GM23338 (cell line): ENCODE measurements around the gene ARID1B.

Experiments used
- CREB1 ChIP-seq: fragments of 250-450 bp; sonication (Bioruptor Pico); IDR thresholded peaks from 2 replicates; pipeline ENCODE4 v1.5.0; 2020; ENCODE audit warnings: low read depth, mild to moderate bottlenecking, moderate library complexity
- CTCF ChIP-seq, 2 experiments: fragments of 200-600 bp in 1 of 2; sonication (generic) in 1 of 2; conservative IDR thresholded peaks; 2 replicates each; pipeline versions ENCODE4 v1.5.1 to v1.6.1; 2016 to 2017; ENCODE audit warnings: antibody characterized with exemption in 2 of 2, low read depth in 2 of 2, mild to moderate bottlenecking in 2 of 2, moderate library complexity in 1 of 2
- ETS1 ChIP-seq: IDR thresholded peaks from 2 replicates; pipeline ENCODE4 v1.6.1; 2016; ENCODE audit warnings: antibody characterized with exemption
- EZH2 ChIP-seq: fragments of 200-600 bp; sonication (generic); IDR thresholded peaks from one replicate; pipeline ENCODE4 v1.8.0; 2017; ENCODE audit warnings: antibody characterized with exemption, mild to moderate bottlenecking, low read depth; ENCODE audit not compliant: unreplicated experiment
- EZH2phosphoT487 ChIP-seq: fragments of 200-600 bp; sonication (generic); IDR thresholded peaks from one replicate; pipeline ENCODE4 v1.8.1; 2018; ENCODE audit warnings: antibody characterized with exemption; ENCODE audit not compliant: unreplicated experiment
- JUNB ChIP-seq: IDR thresholded peaks from one replicate; pipeline ENCODE4 v1.6.1; 2016; ENCODE audit warnings: antibody characterized with exemption; ENCODE audit not compliant: unreplicated experiment
- NANOG ChIP-seq: IDR thresholded peaks from 2 replicates; pipeline ENCODE4 v1.6.1; 2016; ENCODE audit warnings: antibody characterized with exemption, borderline replicate concordance
- POLR2AphosphoS5 ChIP-seq: IDR thresholded peaks from 2 replicates; pipeline ENCODE4 v1.6.1; 2016; ENCODE audit warnings: antibody characterized with exemption, low read depth
- REST ChIP-seq: IDR thresholded peaks from one replicate; pipeline ENCODE4 v1.6.1; 2018; ENCODE audit warnings: antibody characterized with exemption; ENCODE audit not compliant: unreplicated experiment
- STAT1 ChIP-seq: IDR thresholded peaks from one replicate; pipeline ENCODE4 v1.6.1; 2016; ENCODE audit warnings: antibody characterized with exemption; ENCODE audit not compliant: unreplicated experiment
- ZNF462 ChIP-seq: fragments of 250-450 bp; sonication (Bioruptor Pico); IDR thresholded peaks from 2 replicates; pipeline ENCODE4 v1.5.0; 2020; ENCODE audit warnings: mild to moderate bottlenecking, moderate library complexity

- TF ChIP-seq EZH2phosphoT487 = no peak
- TF ChIP-seq CTCF (conservative IDR thresholded peaks at IDR 0.05; ENCODE audit: low read depth in 2 of 2) = no peak
- no peak for TF ChIP-seq POLR2AphosphoS5
- TF ChIP-seq EZH2 = no peak
- no peak for TF ChIP-seq JUNB
- no peak for TF ChIP-seq CREB1 (CRISPR knock-in tag)
- TF ChIP-seq REST = no peak
- no peak for TF ChIP-seq STAT1
- TF ChIP-seq NANOG = no peak
- no peak for TF ChIP-seq ETS1
- no peak for TF ChIP-seq ZNF462 (CRISPR knock-in tag)
These were observed 184.2 kb downstream of the ARID1B start for GRCh38 chr6:156961282-156961892.
